ENCODE measurements around the gene ADGRL2.

The ADGRL2 gene

GRCh38 chr1:81760477-81761097 lies 40.1 kb upstream of the ADGRL2 start:
- TF ChIP-seq CTCF (IDR thresholded peaks at IDR 0.05) (peak; percentile 40), ZFX (IDR thresholded peaks at IDR 0.05; ENCODE audit: borderline replicate concordance) (no peak)
- H3K27ac ChIP-seq = no peak overlapping the region

DNA sequence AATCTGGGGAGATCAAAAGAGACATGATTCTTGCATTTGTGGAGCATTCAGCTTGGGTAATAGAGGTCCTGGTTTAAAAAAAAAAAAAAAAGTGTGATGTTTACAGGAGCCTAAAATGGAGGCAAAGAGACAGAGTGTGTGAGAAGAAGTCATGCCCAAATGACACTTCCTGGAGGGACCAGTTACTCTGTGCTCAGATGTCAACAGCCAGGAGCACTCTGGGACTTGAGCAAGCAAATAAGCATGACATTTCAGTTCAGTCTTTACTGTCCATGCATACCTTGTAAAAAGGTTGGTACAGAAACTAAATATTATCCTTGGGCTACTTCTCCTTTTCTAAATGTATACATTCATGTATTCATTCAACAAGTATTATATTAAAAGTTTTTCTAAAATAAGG lies 25.2 kb upstream of the ADGRL2 start:
- no peak overlapping the region for H3K27ac ChIP-seq
- TF ChIP-seq ZFX (IDR thresholded peaks at IDR 0.05; ENCODE audit: borderline replicate concordance) (no peak), CTCF (IDR thresholded peaks at IDR 0.05) (no peak)

DNA sequence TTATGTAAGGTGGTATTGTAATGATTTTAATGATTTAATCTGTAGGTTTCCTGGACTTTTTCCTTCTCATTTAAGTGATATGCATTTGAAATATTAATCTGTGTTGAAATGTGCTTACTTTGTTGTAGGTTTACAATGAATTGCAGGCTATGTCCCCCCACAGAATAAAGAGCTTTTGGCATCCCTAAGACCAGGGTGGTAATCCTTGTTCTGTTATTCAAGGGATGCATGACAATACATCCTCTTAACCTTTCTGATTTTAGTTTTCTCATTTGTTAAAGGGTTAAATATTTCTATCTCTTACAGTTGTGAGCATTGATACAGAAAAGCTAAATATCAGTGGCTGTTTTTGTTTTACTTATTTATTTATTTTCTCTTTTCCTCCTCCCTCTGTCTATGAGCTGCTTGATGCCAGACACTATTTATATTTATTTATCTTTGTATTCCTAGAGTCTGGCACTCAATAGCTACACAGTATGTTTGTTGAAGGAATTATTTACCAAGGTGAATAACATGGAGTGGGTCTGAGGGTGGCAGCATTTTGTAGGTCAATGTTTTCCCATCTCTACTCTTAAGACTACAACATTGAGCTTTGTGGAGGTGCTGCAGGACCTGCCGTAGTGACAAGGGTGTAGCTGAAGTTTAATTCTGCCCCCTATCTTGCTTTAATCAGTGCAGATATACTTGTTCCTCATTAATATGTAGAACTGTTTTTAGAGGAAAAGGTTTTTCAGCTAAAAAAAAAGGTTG lies 19.9 kb upstream of the ADGRL2 start:
- TF ChIP-seq CTCF (IDR thresholded peaks at IDR 0.05) = no peak
- no peak for TF ChIP-seq ZFX (IDR thresholded peaks at IDR 0.05; ENCODE audit: borderline replicate concordance)

GRCh38 chr1:81781749-81782148 lies 19.0 kb upstream of the ADGRL2 start:
- H3K27ac ChIP-seq = no peak overlapping the region
- TF ChIP-seq CTCF (IDR thresholded peaks at IDR 0.05) (no peak), ZFX (IDR thresholded peaks at IDR 0.05; ENCODE audit: borderline replicate concordance) (no peak)

More for the DNA sequence above, 19.9 kb upstream of the ADGRL2 start:
- H3K27ac ChIP-seq = no peak overlapping the region

DNA sequence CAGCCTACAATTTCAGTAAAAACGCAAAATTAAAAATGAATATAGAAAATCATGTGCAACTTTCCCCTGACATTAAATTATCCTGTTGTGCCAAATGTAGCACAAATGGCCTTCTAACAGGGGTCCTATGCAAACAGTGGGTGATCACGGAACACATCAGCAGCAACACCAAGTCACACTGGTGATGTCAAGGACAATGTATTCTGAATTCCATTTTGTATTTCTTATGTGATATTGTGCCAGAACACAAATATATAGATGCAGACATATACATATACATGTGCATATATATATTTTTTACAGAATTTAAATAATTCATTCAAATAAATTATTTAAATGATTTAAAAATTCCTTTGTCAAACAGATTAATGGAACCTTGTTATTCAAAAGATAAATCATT lies 8.6 kb upstream of the ADGRL2 start:
- no peak overlapping the region for H3K27ac ChIP-seq
- TF ChIP-seq ZFX (IDR thresholded peaks at IDR 0.05; ENCODE audit: borderline replicate concordance) (no peak), CTCF (IDR thresholded peaks at IDR 0.05) (no peak)

- TF ChIP-seq CTCF (IDR thresholded peaks at IDR 0.05) = no peak
- TF ChIP-seq ZFX (IDR thresholded peaks at IDR 0.05; ENCODE audit: borderline replicate concordance) = no peak
- H3K27ac ChIP-seq = no peak overlapping the region
These were observed 3.0 kb upstream of the ADGRL2 start for GRCh38 chr1:81797701-81798100.

All from 22Rv1 (cell line).